HG02840 (cell line): Measurements from ENCODE around the gene CCDC93.

Experiments
- ATAC-seq: cut with Tn5 transposase; IDR thresholded peaks from one replicate; pipeline ENCODE4 v1.9.1; 2021; ENCODE audit warnings: mild to moderate bottlenecking, moderate library complexity, moderate number of reproducible peaks; ENCODE audit not compliant: unreplicated experiment, low FRiP score

CCDC93 gene

DNA sequence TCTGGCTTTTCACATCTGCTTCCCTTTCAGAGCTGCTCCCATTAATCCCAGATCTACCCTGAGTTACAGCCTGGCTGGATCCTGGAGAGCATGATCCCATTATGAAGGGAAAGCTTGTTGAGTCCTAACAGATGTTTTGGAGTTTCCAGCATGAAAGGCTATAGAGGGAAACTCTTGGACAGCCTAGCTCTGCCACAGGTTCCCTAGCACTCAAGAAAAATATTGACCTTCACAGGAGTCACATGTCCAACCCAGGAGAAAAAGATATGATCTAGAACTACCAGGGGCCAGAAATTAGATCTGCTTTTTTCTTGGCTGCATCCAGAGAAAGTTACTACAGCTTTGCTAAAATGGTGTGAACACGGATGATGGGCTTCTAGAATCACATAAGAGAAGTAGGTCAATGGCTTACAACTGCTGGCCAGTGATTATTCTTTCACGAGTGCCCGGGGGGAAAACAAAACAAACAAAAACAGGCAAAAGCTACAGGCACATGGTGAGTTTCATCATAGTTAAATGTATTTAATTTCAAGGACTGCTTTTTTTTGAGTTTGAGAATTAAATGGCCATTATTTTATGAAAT lies 15.9 kb downstream of the CCDC93 start:
- ATAC-seq: no peak

DNA sequence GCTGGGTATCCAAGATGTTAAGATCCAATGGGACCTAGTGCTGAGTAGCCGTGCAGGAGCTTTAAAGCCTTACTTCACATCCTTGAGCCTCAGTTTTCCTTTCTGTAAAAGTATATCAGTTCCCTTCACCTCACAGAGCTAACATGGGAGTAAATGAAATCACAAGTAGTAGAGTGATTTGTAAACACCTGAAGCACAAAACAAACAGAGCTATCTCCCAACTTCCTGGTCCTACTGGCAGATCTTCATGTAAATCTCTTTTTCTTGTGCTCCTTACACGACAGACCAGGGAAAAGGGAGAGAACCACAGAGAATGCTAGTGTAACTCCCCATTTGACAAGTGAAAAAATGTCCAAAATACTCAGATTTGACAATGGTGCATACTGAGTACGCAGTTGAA lies 17.3 kb downstream of the CCDC93 start:
- no peak for ATAC-seq

- no peak for ATAC-seq
Measured at GRCh38 chr2:117994729-117995128, 19.1 kb downstream of the CCDC93 start.

- no peak for ATAC-seq
Measured at GRCh38 chr2:117989854-117990438, 23.9 kb downstream of the CCDC93 start.

- no peak for ATAC-seq
Measured at GRCh38 chr2:117987121-117987520, 26.7 kb downstream of the CCDC93 start.

DNA sequence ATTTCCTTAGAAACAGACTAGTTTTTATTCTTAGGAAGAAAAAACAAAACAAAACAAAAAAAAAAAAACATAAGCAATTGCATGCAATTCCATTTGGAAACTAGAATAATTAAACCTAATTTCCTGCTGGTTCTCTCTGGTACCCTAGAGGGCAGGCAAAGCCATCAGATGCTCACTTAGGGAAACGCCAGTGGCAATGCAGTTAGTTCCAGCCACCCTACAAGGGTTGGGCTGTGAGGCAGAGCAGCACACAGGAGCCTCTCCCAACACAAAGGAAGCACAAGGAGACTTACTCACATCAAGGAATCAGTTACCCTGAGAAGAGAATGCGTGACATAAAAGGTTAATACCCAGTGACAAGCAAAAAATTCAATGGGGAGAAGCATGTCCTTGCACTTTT lies 28.8 kb downstream of the CCDC93 start:
- ATAC-seq: no peak

- no peak for ATAC-seq
Measured at GRCh38 chr2:117984208-117984607, 29.7 kb downstream of the CCDC93 start.

GRCh38 chr2:117983040-117983439 lies 30.8 kb downstream of the CCDC93 start:
- no peak for ATAC-seq

- no peak for ATAC-seq
Measured at GRCh38 chr2:117982376-117983033, 31.4 kb downstream of the CCDC93 start.

- ATAC-seq: no peak
Measured at GRCh38 chr2:117981810-117982209, 32.1 kb downstream of the CCDC93 start.

DNA sequence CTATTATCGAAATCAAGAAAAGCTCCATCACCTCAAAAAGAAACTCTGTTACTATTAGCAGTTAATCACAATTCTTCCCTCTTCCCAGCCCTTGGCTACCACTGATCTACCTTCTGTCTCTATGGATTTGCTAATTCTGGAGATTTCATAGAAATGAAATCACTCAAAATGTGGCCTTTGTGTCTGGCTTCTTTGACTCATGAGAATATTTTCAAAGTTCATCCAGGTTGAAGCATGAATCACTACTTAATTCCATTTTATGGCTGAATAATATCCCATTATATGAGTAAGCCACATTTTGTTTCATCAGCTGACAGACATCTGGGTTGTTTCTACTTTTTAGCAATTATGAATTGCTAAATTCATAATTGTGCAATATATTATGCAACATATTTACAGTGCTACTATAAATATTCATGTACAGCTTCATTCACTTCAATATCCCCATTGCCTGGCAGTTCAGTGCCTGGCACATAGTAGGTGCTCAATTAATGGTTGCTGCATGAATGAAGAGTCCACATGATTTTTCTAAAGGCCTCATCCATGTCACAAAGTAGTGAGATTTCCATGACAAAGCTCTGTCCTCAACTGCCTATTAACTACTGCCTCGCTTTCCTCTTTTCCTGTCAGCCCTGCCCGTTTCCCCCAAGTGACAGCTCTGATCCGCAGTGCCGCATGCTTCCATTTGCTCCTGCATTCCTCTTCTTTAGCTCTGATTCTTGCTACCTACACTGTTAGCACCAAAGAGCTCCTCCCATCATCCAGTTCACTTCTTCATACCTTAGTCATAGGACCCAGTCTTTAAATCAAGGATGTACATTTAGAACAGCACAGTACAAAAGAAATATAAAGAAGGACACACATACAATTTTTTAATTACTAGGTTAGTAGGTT lies 32.8 kb downstream of the CCDC93 start:
- no peak for ATAC-seq

GRCh38 chr2:117979911-117980701 lies 33.8 kb downstream of the CCDC93 start:
- ATAC-seq: no peak

- ATAC-seq: no peak
Measured at GRCh38 chr2:117977696-117978095, 36.2 kb downstream of the CCDC93 start.

DNA sequence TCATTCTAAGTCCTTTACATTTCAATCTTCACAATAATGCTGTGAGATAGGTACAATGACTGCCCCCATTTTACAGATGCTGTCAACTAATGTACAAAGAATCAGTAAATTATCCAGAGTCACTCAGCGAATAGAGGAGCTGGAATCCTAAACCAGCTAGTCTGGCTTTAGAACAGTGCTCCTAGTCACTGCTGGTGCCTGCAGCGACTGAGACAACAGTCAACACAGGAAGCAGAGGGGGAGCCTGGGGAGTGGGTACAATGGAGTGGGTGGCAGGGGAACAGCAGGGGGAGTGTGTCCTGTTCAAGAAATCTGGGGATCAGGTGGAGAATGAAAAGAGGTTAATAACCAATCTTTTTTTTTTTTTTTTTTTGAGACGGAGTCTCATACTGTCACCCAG lies 37.3 kb downstream of the CCDC93 start:
- no peak for ATAC-seq

DNA sequence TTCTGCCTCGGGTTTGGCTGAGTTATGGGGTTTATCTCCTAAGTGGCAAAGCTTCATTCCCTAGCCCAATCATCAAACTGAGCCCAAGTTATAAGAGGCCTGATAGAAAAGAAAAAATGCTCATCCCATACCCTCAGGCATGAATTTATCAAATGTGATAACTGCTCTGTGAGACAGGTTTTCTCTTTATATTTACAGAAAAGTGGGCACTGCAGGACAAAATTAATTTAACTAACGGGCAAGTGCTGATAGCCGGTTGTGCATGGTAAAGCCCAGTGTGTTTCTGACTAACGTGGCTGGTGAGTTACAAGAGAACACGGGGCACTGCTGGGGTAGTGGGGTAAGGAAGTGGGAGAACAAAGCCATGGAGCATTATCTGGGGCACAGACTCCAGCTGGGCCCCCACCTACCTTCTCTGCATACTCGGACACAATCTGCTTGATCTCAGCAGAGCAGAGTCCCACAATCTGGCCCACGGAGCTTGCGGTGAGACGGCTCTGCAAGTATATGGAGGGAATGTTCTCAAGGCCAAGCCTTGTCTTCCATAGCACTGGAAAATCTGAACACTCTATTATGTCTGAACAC lies 40.3 kb downstream of the CCDC93 start:
- no peak for ATAC-seq

DNA sequence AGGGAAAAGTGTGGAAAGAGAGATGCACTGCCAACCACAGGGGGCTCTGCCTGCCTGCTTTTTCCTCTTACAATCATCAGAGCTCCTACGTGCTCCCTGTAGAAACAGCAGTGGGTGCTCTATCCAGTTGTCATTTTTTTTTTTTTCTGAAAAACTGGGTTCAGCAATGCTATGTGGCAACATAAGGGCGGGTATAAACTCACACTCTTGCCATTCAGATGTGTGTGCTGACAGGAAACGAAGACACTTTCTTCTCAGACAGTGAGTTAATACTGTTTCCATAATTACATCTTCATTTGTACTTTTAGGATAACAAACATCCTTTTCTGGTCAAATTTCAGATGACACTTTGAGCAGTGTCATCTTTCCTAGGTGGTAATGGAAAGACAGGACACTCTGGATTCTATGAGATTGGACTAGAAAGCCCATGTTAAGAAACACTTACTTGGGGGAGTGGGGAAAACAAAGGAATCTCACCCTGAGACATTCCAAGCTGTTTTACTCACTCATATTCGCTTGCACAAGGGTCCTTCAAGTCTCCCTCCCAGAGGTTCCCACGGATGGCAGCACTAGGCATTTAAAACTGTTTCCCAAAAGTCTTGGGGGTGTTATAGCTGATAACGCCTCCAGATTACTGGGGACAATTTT lies 41.3 kb downstream of the CCDC93 start:
- ATAC-seq: no peak

DNA sequence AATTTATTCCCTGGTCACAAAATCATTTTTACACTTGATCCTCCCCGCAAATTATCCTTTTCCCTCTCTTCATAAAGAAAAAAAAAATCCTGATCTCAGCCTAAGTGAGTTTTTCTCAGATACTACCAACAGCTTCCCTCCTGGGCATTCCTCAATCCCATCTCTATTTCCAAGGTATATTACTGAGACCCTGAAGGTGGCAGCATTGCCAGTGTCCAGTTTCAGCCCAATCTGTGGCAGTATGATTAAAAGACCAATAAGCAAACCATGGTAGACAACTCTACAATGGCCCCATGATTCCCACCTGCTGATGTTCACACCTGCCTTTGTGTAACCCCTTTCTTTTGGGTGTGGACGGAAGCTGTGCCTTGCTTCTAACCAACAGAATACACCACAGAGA lies 45.1 kb downstream of the CCDC93 start:
- no peak for ATAC-seq

DNA sequence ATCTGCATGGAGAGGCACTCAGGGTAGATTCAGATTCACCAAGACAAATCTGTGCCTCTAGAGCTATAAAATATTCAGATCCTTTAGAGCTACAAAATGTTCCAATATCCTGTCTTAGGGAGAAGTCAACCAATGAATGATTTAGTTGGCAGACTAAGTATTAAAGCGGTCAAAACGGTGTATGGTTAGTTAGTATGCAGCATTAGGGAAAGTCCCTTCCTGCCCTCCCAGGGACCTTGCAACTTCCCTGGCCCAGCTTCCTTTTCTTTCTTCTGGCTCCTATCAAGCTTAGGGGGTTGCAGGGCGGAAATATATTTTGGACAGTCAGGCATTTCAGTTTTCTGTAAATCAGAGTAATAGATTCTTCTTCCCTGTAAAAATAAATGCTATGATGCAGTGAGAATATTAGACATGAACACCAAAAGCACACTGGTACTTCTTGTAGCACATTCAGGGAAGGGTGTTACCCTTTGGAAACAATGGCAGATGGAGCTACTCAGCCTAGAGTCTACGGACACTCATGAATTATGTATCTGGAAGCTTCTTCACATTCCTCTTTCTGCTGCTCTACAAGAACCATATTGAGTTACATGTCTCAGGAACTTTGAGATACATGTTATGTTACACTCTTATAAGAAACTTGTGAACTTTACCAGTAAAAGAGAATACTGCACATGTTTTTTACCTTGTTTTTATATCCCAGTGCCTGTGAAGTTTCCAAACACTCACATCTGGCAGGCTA lies 45.7 kb downstream of the CCDC93 start:
- ATAC-seq: no peak

DNA sequence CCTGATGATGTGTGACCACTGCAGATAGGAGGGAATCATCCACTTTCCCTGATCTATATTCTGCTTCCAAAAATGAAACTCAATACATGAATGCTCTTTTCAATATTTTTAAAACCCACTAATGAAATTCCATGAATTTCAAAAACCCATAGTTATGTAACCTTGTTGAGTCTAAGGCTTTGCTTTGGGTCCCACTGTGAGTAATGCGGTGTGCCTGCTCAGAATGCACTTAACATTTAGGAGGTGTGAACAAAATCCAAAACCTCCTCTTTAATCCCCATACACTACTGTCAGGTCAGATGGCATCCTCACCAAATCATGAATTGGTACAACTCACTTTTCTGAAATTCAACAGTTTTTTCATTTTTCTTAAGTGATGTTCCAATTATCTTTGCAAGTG lies 50.4 kb downstream of the CCDC93 start:
- no peak for ATAC-seq
